Brain microvascular endothelial cell (primary cell): ENCODE measurements around the gene HOXD11.

ENCODE experiments used
- DNase-seq: peaks from one replicate; pipeline ENCODE4 v3.0.0-alpha.2; 2020
- H3K27ac ChIP-seq: fragments of 250-450 bp; sonication (Bioruptor Pico); 2 replicates; pipeline ENCODE4 v1.5.1; 2020; ENCODE audit warnings: mild to moderate bottlenecking, moderate library complexity
- H3K27me3 ChIP-seq: fragments of 250-450 bp; sonication (Bioruptor Pico); replicated peaks from 2 replicates; pipeline ENCODE4 v1.5.1; 2020; ENCODE audit warnings: mild to moderate bottlenecking
- H3K36me3 ChIP-seq: fragments of 250-450 bp; sonication (Bioruptor Pico); replicated peaks from 2 replicates; pipeline ENCODE4 v1.5.1; 2020; ENCODE audit warnings: mild to moderate bottlenecking
- H3K4me3 ChIP-seq: 2 replicates; pipeline ENCODE4 v1.5.1; 2011; ENCODE audit warnings: low read depth, mild to moderate bottlenecking, control low read depth, low read length, moderate library complexity
- CTCF ChIP-seq: IDR thresholded peaks from 2 replicates; pipeline ENCODE4 v1.5.1; 2011; ENCODE audit warnings: low read depth, mild to moderate bottlenecking, moderate library complexity, low read length, control low read depth, inconsistent platforms; ENCODE audit errors: missing control alignments
- in situ Hi-C: cut with HindIII; loops from 2 replicates; pipeline ENCODE4 v1.10.0; 2017; ENCODE audit warnings: low sequenced_read_pairs, low pct_ligation_motif_present

HOXD11 gene

DNA sequence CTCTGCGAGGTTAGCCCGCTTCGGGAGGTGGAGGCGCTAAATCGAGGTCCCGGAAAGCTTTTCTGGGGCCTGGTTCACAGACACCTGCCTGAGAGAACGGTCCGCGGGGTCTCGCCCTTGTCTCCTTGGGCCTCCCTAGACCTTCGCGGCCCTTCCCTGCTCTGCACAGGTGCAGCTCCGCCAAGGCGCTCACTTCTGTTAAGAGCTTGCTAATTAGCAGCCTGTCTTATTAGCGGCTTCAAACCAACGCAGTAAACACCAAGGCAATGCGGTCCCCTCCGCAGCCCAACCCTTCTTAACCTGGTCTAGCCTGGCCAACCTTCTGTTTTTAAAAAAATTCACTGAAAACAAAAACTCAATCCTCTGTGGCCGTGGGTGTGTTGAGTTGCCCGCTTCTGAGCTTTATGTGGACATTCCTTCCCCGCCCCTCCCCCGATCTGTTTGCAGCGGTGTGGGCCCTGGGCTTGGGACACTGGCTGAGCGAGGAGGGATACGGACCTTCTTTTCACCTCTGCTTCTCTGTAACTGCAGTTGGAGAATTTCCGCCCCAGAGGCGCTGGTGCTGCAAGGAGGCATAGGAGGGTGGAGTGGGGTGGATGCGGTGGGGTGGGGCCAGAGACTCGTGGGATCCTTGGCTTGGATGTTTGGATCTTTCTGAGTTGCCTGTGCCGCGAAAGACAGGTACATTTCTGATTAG is 40.9 kb downstream of the HOXD11 start:
- DNase-seq = no peak
- Histone ChIP-seq H3K4me3 (no peak overlapping the region), H3K27me3 (peaks cover 80% of the 10 kb centered on the region), H3K36me3 (no peaks in the 10 kb centered on the region), H3K27ac (no peak overlapping the region)
- in situ Hi-C loops = loop anchor here (25.0 kb wide), 1 partner anchor 489 kb away; no protein-coding TSS in a partner anchor
- no peak for TF ChIP-seq CTCF

- H3K27me3 ChIP-seq = peaks cover 89% of the 10 kb centered on the region
- H3K36me3 ChIP-seq = no peaks in the 10 kb centered on the region
- no peak overlapping the region for H3K27ac ChIP-seq
- in situ Hi-C loops = loop anchor here (25.0 kb wide), 1 partner anchor 488 kb away; no protein-coding TSS in a partner anchor
- H3K4me3 ChIP-seq = no peak overlapping the region
- no peak for DNase-seq
- no peak for TF ChIP-seq CTCF
Observed at GRCh38 chr2:176148751-176149421, 41.8 kb downstream of the HOXD11 start.

DNA sequence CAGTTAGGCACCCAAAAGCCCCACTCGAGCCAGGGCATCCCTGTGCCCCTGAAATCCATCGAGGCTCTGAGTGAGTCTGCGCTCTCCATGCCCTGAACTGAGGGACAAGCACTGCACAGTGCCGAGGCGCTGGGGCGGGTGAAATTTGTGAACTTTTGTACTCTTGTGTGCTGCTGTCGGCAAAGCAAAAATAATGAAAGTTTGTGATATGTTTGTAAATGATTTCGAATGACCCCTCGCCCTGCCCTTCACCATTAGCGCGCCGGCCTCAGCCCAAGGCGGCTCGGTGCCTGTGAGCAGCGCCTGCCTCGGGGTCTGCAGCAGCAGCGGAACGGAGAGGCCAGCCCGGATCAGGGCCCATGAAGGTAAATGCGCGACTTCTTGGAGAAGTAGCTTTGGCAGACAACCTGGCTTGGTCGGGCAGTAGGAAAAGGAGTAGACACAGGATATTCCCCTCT is 42.4 kb downstream of the HOXD11 start:
- Histone ChIP-seq H3K4me3 (no peak overlapping the region), H3K27ac (no peak overlapping the region), H3K27me3 (peaks cover 93% of the 10 kb centered on the region), H3K36me3 (no peaks in the 10 kb centered on the region)
- DNase-seq = no peak
- in situ Hi-C loops = loop anchor here (25.0 kb wide), 1 partner anchor 488 kb away; no protein-coding TSS in a partner anchor
- no peak for TF ChIP-seq CTCF

DNA sequence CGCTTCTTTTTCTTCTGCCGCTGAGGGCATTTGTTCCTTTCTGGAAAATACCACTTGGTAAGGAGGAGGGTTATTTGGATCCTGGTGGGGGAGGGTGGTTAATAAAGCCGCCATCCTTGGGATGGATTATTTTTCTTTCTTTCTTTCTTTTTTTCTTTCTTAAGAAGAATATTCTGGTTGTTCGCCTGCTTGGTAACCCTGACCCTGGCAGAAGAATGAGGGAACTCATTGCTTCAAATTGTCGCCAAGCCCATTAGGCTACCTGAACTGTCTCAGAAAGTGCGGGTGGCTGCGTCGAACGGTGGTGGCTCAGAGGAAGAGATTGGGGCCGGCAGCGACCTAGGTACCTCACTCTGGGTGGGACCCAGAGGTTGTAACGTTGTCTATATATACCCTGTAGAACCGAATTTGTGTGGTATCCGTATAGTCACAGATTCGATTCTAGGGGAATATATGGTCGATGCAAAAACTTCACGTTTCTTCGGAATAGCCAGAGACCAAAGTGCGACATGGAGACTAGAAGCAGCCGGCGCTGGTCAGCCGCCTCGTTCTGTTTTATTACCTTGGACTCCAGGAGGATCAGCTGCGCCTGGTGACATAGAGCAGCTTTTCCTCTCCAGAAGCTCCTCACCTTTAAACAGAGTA is 43.0 kb downstream of the HOXD11 start:
- Histone ChIP-seq H3K4me3 (no peak overlapping the region), H3K27ac (no peak overlapping the region), H3K36me3 (no peaks in the 10 kb centered on the region), H3K27me3 (peaks cover 93% of the 10 kb centered on the region)
- no peak for DNase-seq
- TF ChIP-seq CTCF = no peak
- in situ Hi-C loops = loop anchor here (25.0 kb wide), 1 partner anchor 487 kb away; no protein-coding TSS in a partner anchor

- no peak overlapping the region for H3K27ac ChIP-seq
- H3K27me3 ChIP-seq = peaks cover 93% of the 10 kb centered on the region
- no peak overlapping the region for H3K4me3 ChIP-seq
- no peak for DNase-seq
- in situ Hi-C loops = no loop called here
- TF ChIP-seq CTCF = no peak
- H3K36me3 ChIP-seq = no peaks in the 10 kb centered on the region
Observed at GRCh38 chr2:176150584-176151441, 43.7 kb downstream of the HOXD11 start.
